ENCODE measurements around the gene BANP.
"Not testable (repeated sequence)": the region's sequence is repeated elsewhere in the genome, so short reads cannot be mapped to it uniquely, and the experiment has no call there.

BANP gene

GRCh38 chr16:88093556-88094252 lies 142.5 kb downstream of the BANP start:
- not testable (repeated sequence) for DNase-seq (ENCODE audit: low read depth); H3K4me3 ChIP-seq (ENCODE audit: low read length)

DNA sequence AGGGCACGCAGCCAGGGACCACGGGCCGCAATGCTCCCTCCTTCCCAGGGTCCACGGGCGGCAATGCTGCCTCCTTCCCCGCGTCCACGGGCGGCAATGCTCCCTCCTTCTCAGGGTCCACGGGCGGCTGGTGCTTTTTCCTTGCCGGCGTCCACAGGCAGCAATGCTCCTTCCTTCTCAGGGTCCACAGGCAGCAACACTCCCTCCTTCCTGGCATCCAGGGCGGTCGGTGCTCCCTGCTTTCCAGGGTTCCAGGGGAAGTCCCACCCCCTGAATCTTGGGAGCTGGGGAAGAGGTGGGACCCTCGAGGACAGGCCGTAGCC lies 143.0 kb downstream of the BANP start:
- not testable (repeated sequence) for H3K4me3 ChIP-seq (ENCODE audit: low read length); DNase-seq (ENCODE audit: low read depth)

DNA sequence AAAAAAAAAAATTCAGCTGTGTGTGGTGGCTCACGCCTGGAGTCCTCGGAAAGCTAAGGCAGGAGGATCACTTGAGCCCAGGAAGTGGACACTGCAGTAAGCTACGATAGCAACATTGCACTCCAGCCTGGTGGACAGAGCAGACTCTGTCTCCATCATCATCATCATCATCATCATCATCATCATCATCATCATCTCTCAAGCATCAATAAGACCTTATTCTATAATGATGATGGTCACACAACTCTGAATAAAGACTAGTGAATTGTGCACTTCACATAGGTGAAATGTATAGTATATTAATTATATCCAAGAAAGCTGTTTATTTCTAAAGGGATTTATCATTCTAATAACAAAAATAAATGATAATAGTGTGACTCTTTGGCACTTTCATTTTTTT lies 143.7 kb downstream of the BANP start:
- not testable (repeated sequence) for H3K4me3 ChIP-seq (ENCODE audit: low read length); DNase-seq (ENCODE audit: low read depth)

DNA sequence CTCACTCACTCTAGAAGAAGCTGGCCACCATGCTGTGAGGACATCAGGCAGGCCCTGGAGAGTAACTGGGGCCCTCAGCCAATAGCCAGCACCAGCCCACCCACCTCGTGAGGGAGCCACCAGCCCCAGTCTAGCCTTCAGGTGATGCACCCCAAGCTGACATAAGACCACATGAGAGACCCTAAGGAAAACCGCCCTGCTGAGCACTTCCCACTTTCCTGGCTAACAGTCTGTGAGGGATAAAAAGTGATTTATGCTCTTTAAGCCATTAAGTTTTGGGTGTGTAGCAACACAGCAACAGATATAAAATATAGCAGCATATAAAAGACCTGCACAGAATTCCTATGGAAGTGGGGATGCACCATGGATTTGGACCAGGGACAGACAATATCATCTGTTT lies 145.4 kb downstream of the BANP start:
- H3K4me3 ChIP-seq (ENCODE audit: low read length); DNase-seq (ENCODE audit: low read depth): not testable (repeated sequence)

DNA sequence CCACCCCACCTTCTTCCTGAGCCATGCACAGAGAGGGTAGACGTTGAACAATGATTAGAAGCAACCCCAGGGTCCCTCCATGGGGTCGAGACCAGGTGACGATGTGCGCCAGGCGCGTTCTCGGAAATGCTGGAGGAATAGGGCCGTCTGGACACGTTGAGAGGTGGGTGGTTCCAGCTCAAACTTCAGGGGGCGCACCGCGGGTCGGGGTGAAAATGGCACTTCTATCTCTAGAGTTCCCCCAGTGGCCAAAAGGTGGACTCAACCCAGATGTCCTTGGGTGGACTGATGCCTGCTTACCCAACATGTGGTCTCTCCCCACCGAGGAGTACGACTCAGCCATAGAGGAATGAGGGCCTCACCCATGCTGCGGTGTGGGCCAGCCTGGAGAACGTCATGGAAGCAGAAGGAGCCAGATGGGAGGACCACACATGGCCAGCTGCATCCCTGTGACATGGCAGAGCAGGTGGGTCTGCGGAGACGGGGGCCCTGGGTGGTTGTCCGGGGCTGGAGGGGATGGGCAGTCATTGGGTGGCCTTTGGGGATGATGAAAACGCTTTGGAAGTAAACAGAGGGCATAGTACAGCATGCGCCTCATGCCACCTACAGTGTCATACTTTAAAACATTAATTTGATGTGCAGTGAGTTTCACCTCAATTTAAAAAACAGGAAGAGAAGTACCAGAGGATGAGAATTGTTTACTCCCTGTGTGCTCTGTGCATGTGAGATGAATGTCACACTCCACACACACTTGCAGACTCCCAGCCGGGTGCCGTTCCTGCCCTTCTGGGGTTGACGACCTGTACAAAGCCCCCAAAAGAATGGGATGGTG lies 147.7 kb downstream of the BANP start:
- DNase-seq (ENCODE audit: low read depth); H3K4me3 ChIP-seq (ENCODE audit: low read length): not testable (repeated sequence)

GRCh38 chr16:88099563-88099890 lies 148.3 kb downstream of the BANP start:
- TF ChIP-seq CTCF (IDR thresholded peaks at IDR 0.05; ENCODE audit: insufficient read depth, low read depth, low read length, missing control alignments), result no peak
- DNase-seq (ENCODE audit: low read depth), result no peak

GRCh38 chr16:88099956-88100355 lies 148.7 kb downstream of the BANP start:
- H3K4me3 ChIP-seq (ENCODE audit: low read length); DNase-seq (ENCODE audit: low read depth): not testable (repeated sequence)

More at GRCh38 chr16:88099563-88099890, 148.3 kb downstream of the BANP start:
- H3K4me3 ChIP-seq (ENCODE audit: low read length), result no peak overlapping the region

DNA sequence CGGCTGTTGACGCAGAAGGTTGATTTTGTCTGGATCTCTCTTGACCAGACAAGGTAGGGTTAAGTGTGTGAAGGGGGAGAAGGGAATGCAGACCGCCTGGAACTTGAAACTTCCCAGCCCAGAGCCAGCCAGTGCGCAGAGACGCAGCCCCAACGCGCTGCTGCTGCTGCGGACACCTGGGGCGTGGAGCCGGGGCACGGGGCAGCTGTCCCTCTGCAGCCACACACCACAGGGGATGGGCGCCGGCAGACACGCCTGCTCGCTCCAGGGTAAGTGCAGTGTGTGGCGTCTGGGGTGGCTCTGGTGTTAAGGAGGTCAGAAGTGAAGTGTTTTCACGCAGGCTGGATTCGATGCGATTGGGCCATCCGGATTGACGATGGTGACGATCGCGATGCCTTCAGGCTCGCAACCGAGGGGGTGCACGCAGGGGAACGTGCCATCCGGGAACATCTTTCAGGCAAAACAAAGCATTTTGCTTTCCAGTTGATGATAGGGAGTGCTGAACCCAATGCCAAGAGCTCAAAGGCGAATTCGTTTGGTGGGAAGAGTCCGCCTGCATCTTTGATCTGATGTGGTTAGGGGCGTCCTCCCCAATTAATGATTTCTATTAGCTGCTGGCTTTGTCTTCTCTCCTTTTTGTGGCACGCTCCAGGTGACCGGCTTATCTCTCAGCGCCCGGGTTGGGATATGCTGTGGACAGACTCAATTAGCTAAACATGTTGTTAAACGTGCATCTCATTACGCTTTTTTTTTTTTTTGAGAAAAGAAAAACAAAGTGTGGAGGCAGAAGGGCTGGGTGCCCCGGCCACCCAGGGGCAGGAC lies 149.8 kb downstream of the BANP start:
- H3K4me3 ChIP-seq (ENCODE audit: low read length); DNase-seq (ENCODE audit: low read depth): not testable (repeated sequence)

- not testable (repeated sequence) for H3K4me3 ChIP-seq (ENCODE audit: low read length); DNase-seq (ENCODE audit: low read depth)
Measured at GRCh38 chr16:88101623-88102105, 150.4 kb downstream of the BANP start.

GRCh38 chr16:88102597-88102996 lies 151.4 kb downstream of the BANP start:
- DNase-seq (ENCODE audit: low read depth), result no peak
- H3K4me3 ChIP-seq (ENCODE audit: low read length), result no peak overlapping the region
- TF ChIP-seq CTCF (IDR thresholded peaks at IDR 0.05; ENCODE audit: insufficient read depth, low read depth, low read length, missing control alignments), result no peak

GRCh38 chr16:88103011-88103410 lies 151.8 kb downstream of the BANP start:
- no peak for TF ChIP-seq CTCF (IDR thresholded peaks at IDR 0.05; ENCODE audit: insufficient read depth, low read depth, low read length, missing control alignments)
- H3K4me3 ChIP-seq (ENCODE audit: low read length), result no peak overlapping the region
- DNase-seq (ENCODE audit: low read depth), result no peak
